Measurements from ENCODE around the gene CORO1C.
A peak's percentile ranks its signal among the peaks of the same experiment; 100 is the strongest.

Gene CORO1C

DNA sequence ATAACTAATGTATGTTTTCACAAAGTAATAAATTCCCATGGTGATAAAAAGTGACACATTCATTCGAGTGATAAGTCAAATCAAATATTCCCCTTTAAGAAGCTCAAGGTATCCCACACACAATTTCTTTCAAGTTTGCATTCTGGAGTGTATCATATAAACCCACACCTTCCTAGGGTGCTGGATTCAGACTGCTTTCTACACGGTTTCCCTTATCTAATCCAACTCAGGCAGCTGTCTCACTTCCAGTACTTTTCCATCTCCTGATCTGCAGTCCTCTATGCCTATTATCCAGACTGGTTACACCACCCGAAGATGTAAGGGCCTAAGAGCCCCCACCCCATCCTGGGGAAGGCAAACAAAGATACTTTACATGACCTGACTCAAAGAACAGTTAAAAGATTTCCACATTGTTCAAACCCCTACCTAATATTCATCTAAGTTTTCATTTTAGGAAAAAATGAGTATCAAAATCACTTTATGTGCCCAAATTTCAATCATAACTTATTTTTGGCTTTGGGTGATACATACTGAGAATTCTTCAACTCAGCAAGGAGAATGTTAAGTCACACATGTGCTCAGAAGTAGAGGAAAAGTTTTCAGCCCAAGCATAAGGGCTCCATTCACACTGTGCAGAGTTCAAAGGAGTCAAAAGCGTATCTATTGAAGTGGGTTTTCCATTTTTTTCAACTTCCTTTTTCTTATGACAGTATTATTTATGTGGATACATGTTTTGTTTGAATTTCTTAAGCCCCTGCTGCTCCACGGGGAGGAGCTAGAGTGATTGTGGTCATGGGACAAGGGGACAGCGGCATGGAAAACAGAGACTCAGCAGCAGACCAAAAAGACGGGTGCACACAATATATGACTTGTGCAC lies 41.8 kb downstream of the CORO1C start:
- peak overlapping the region; percentile 73 for H3K4me3 Mint-ChIP-seq
- peaks cover 77% of the 10 kb centered on the region for H3K4me1 Mint-ChIP-seq (ENCODE audit: low read depth)
- no peaks in the 10 kb centered on the region for H3K27me3 Mint-ChIP-seq
- H3K27ac Mint-ChIP-seq, result peak overlapping the region; percentile 99
- H3K36me3 Mint-ChIP-seq (ENCODE audit: low read depth), result no peaks in the 10 kb centered on the region
- no peaks in the 10 kb centered on the region for H3K9me3 Mint-ChIP-seq

DNA sequence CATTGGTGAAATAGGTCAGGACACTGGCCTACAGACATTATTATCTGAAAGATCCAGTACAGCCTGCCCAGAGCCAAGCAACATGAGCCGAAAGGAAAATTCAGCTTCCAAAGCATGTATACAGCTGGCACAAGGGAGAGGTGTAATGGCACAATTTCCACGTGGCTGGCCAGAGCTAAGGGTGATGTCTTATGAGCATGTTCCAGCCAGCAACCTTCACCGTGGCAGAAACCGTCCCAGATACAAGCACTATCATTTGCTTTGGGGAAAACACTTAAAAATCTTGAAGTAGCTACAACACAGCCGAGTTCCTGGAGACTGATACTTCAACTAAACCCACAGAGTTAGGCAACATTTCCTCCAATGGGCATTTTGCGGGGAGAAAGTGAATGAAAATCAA lies 44.5 kb downstream of the CORO1C start:
- Mint-ChIP-seq H3K36me3 (ENCODE audit: low read depth) (no peaks in the 10 kb centered on the region), H3K27me3 (no peaks in the 10 kb centered on the region), H3K4me1 (ENCODE audit: low read depth) (peaks cover 54% of the 10 kb centered on the region), H3K4me3 (no peak overlapping the region), H3K9me3 (no peaks in the 10 kb centered on the region), H3K27ac (no peak overlapping the region)

DNA sequence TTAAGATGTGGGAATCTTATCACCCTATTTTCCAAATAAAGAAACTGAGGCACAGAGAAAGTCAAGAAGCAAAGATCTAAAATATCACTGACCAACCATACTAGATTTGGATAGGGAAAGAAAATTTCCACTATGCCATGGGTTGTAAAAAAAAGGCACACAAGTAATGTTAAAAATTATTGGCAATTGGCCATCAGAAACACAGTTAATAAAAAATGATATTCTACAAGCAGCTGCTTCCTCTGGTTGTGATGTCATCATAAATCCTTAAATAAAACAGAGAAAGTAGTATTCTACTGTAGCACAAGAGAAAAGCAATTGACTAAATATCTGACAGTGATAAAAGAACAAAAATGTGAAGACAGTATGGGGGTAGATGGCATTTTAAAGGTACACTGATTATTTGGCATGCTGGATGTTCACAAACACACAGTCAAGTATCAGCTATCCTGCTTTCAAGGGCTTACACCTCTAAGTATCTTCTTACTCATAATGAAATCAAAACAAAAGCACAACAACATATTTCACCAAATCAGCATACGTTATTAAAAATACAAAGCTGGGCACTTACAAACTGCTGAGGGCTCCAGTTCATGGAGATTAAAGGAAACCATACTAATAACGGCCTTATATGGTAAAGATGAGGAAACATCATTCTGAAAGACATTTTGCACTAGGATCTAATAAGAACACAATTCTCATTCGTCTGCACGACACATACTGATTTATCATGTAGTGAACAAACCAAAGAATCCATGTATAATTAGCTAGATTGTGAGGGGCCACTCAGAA lies 45.7 kb downstream of the CORO1C start:
- Mint-ChIP-seq H3K27me3 (no peaks in the 10 kb centered on the region), H3K27ac (no peak overlapping the region), H3K4me1 (ENCODE audit: low read depth) (peaks cover 43% of the 10 kb centered on the region), H3K36me3 (ENCODE audit: low read depth) (no peaks in the 10 kb centered on the region), H3K4me3 (no peak overlapping the region), H3K9me3 (no peaks in the 10 kb centered on the region)

DNA sequence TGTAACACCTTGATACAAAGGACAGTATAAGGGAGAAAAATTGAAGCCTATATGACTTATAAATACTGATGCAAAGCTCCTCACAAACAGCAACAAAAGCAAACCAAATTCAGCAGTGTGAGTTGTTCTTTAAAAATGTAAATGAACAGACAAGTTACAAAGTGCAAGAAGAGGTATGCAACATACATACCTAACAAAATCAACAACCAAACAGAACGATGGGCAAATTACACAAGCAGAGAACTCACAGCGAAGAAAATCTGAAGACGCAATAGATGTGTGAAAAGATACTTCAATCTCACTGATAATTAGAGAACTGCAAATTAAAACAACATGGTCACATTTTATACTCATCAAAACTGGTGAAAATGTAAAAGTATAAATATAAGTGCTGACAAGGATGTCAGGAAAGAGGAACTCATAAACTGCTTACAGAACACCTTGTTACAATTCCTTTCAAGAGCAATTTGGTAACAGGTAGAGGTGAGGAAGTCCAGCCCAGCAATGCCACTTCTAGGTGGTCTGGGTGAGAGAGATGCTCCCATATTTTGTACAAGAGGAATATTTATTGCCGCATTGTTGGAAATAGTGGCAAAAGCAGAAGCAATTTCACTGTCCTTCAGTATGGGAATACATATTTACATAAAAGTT lies 47.3 kb downstream of the CORO1C start:
- H3K9me3 Mint-ChIP-seq, result no peaks in the 10 kb centered on the region
- no peak overlapping the region for H3K27ac Mint-ChIP-seq
- H3K36me3 Mint-ChIP-seq (ENCODE audit: low read depth), result no peaks in the 10 kb centered on the region
- peaks cover 27% of the 10 kb centered on the region for H3K4me1 Mint-ChIP-seq (ENCODE audit: low read depth)
- H3K4me3 Mint-ChIP-seq, result no peak overlapping the region
- H3K27me3 Mint-ChIP-seq, result no peaks in the 10 kb centered on the region

DNA sequence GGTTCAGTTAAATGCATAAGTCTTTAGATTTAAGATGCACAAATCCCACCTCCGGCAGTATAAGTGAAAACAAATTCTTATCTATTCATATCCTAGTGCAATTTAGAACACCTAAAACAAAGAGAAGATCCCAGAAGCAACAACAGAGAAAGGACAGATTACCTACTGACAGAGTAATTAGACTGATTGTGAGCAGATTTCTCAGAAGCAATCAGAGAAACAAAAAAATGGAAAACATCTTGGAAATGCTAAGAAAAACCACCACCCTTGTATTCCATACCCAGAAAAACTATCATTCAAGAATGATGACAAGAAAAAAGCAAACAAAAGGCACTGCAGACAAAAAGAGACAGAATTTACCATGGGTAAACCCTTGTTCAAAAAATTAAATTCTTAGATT lies 50.0 kb downstream of the CORO1C start:
- H3K27ac Mint-ChIP-seq, result no peak overlapping the region
- H3K36me3 Mint-ChIP-seq (ENCODE audit: low read depth), result peaks cover 13% of the 10 kb centered on the region
- H3K27me3 Mint-ChIP-seq, result no peaks in the 10 kb centered on the region
- H3K4me3 Mint-ChIP-seq, result no peak overlapping the region
- H3K9me3 Mint-ChIP-seq, result no peaks in the 10 kb centered on the region
- peaks cover 15% of the 10 kb centered on the region for H3K4me1 Mint-ChIP-seq (ENCODE audit: low read depth)

DNA sequence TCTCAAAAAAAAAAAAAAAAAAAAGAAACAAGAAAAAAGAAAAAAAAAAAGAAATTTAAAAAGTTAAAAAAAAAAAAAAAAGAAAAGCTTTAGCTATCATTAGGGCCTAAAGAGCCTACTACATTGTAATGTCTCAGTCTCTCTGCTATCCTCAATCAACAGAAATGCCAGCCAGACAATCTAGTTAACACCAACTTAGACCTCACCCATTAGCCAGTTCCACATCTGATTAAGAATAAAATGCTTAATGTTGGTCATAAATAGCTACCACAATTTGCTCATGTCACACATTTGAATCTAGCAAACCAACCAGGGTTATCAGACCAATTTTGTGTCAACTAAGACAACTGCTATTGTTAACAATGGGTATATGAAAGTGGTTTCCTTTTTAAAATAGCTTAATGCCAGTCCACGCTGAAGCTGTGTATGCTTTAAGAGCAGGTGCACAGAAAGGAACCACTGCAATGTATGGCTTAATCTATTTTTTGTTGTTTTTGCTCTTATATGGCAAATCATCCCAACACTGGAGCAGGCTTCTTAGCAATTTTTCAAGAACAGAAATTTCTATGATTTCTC lies 52.1 kb downstream of the CORO1C start:
- Mint-ChIP-seq H3K4me1 (ENCODE audit: low read depth) (peaks cover 5% of the 10 kb centered on the region), H3K27me3 (no peaks in the 10 kb centered on the region), H3K27ac (no peak overlapping the region), H3K9me3 (no peaks in the 10 kb centered on the region), H3K36me3 (ENCODE audit: low read depth) (peaks cover 20% of the 10 kb centered on the region), H3K4me3 (no peak overlapping the region)

DNA sequence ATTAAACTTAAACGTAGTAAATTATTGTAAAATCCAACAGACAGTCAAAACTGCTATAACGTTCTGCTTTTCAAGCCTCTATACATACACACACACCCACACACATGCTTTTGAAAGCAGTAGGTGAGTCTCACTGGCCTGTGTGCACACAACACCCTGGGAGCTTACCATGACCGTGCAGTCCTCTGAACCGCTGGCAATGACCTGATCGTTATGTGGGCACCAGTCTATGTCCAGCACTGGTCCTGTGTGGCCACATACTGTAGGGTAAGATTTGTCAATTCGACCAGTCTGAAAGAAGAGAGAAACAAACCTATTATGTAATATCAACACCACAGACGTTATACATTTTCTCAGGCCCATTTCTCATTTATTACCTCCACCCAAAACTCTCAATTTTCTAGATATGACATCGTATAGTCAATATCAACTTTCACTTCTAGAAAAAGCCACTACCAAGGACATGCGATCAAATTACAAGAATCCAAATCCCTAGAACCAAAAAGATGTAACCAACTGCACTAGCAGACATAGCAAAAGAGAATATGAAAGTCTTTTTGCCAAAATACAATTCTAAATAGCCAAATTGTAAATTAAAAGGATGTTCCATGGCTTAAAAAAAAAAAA lies 53.1 kb downstream of the CORO1C start:
- Mint-ChIP-seq H3K4me1 (ENCODE audit: low read depth) (peaks cover 5% of the 10 kb centered on the region), H3K36me3 (ENCODE audit: low read depth) (peaks cover 23% of the 10 kb centered on the region), H3K9me3 (no peaks in the 10 kb centered on the region), H3K4me3 (no peak overlapping the region), H3K27me3 (no peaks in the 10 kb centered on the region), H3K27ac (no peak overlapping the region)

DNA sequence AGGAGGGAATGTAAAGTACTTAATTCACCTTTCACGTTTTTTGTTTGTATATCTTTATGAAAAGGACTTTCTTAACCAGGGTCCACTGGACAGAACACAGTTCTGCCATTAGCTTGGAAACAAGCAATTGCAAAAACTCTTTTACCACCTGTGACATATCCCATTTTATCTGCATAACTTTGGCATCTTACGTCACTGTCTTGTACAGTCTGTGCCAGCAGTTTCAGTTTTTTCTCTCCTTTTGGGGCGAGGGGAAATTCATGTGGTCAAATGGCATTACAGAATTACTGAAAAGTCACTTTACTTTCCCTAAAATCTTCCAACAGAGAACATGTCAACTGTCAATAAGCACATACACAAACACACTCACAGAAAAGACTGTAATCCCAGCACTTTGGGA lies 53.9 kb downstream of the CORO1C start:
- Mint-ChIP-seq H3K4me1 (ENCODE audit: low read depth) (peaks cover 5% of the 10 kb centered on the region), H3K27ac (no peak overlapping the region), H3K9me3 (no peaks in the 10 kb centered on the region), H3K4me3 (no peak overlapping the region), H3K27me3 (no peaks in the 10 kb centered on the region), H3K36me3 (ENCODE audit: low read depth) (peaks cover 29% of the 10 kb centered on the region)

DNA sequence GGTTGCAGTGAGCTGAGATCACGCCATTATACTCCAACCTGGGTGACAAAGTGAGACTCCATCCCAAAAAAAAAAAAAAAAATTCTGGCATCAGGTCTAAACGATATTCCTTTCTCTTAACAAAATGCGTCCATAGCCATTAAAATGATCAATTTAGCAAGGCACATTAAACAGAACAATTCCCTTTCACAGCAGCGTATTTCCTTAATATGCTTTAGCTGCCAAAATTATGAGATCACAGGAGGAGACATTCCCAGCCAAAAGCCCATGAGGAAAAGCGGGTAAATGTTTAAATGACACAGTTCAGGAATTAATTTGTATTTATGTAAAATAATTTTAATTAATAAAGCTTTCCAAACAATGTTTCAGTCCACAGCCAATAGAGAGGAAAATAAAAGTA lies 54.6 kb downstream of the CORO1C start:
- no peaks in the 10 kb centered on the region for H3K27me3 Mint-ChIP-seq
- no peak overlapping the region for H3K4me3 Mint-ChIP-seq
- H3K27ac Mint-ChIP-seq, result no peak overlapping the region
- peaks cover 29% of the 10 kb centered on the region for H3K36me3 Mint-ChIP-seq (ENCODE audit: low read depth)
- no peaks in the 10 kb centered on the region for H3K9me3 Mint-ChIP-seq
- peaks cover 5% of the 10 kb centered on the region for H3K4me1 Mint-ChIP-seq (ENCODE audit: low read depth)

DNA sequence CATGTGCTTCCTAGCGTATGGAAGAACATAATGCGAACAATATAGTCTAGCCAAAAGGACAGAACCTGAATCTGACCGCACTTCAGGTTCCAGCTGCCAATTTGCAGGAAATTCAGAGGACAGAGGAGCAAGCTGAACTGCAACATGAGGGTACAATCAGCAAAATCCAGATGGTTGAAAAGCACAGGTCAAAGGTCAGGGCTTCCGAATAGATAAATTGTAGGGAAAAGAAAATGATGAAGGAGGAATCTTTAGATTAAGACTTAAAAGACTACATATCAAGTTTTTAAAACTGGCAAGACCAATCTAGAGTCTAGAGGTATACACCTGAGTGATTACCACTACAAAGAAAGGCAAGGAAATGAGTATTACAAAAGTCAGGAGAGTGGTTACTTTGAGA lies 55.5 kb downstream of the CORO1C start:
- no peaks in the 10 kb centered on the region for H3K9me3 Mint-ChIP-seq
- H3K36me3 Mint-ChIP-seq (ENCODE audit: low read depth), result peaks cover 29% of the 10 kb centered on the region
- no peak overlapping the region for H3K27ac Mint-ChIP-seq
- peaks cover 5% of the 10 kb centered on the region for H3K4me1 Mint-ChIP-seq (ENCODE audit: low read depth)
- H3K4me3 Mint-ChIP-seq, result no peak overlapping the region
- no peaks in the 10 kb centered on the region for H3K27me3 Mint-ChIP-seq

DNA sequence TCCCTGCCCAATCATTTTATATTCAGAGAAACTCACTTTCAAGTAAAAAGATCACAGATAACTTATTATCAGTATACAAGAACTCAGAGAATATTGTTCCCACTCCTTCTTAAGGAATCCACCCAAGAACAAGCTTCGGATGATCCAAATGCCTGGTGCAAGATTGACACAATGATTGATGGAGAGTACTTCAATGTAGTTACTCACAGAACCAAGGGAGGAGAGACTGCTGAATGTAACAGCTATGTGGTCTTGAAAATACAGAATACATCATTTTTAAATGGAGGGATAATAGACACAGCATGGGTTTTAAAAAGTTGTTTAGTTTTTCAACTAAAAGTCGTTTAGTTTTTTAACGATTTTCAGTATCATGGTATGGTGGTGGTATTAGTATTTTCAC lies 59.3 kb downstream of the CORO1C start:
- Mint-ChIP-seq H3K27me3 (no peaks in the 10 kb centered on the region), H3K36me3 (ENCODE audit: low read depth) (peaks cover 22% of the 10 kb centered on the region)

DNA sequence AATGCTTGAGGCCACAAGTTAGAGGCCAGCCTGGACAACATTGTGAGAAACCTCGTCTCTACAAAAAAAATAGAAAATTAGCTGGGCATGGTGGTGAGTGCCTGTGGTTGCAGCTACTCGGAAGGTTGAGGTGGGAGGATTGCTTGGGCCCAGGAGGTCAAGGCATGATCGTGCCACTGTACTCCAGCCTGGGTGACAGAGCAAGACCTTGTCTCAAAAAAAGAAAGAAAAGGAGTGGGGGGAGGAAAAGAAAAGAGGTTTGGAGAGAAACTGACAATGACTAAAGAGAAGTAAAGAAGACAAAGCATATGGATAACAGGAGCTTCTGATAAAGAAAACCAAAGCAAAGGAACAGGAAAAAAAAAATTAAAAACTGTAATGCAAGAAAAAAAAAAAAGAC lies 60.2 kb downstream of the CORO1C start:
- H3K9me3 Mint-ChIP-seq, result no peaks in the 10 kb centered on the region
- peaks cover 16% of the 10 kb centered on the region for H3K36me3 Mint-ChIP-seq (ENCODE audit: low read depth)
- no peak overlapping the region for H3K27ac Mint-ChIP-seq
- no peaks in the 10 kb centered on the region for H3K27me3 Mint-ChIP-seq
- no peaks in the 10 kb centered on the region for H3K4me1 Mint-ChIP-seq (ENCODE audit: low read depth)
- H3K4me3 Mint-ChIP-seq, result no peak overlapping the region

More for the DNA sequence above, 59.3 kb downstream of the CORO1C start:
- Mint-ChIP-seq H3K9me3 (no peaks in the 10 kb centered on the region), H3K4me1 (ENCODE audit: low read depth) (no peaks in the 10 kb centered on the region), H3K4me3 (no peak overlapping the region), H3K27ac (no peak overlapping the region)

DNA sequence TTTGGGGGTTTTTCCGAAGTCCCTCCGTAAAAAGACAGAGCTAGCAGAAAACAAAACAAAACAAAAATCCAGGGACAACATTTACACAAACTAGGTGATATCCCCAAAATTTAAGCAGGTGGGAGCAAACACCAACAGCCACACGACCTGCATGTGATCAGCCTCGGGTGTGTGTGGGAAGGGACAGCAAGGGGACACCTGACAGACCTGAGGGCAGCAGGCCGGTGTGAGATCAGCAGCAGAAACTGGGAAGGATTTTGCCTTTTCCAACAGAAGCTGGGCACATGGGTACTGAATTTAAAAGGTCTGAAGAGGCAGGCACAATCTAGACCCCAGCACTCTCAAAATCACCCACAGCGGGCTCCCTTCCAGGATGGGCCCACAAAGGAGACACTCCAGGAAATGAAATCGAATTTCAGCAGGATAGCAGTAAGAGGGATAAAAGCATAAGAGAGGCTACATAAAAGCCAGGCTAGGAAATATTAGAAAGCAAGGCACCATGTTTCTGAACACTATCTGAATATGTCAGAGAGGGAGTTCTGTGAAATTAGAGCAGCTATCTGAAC lies 61.2 kb downstream of the CORO1C start:
- Mint-ChIP-seq H3K36me3 (ENCODE audit: low read depth) (peaks cover 9% of the 10 kb centered on the region), H3K9me3 (no peaks in the 10 kb centered on the region), H3K27ac (no peak overlapping the region), H3K4me1 (ENCODE audit: low read depth) (no peaks in the 10 kb centered on the region), H3K27me3 (no peaks in the 10 kb centered on the region), H3K4me3 (no peak overlapping the region)

DNA sequence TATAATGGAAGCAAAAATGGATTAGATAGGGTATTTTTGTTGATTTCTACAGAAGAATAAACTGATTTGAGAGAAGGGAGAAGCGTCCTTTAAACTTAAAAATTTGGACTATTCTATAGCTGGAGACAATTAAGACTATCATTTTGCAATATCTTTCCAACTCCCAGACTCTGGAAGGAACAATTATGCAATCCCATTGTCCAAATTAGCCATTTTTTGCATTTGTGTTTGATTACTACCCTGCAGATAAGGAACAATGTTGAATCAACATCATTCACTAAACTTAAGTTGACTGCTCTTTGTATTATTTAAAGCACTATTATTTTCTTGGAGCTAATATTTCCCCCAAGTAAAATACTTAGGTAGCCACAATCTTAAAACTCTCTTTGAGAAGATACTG lies 62.8 kb downstream of the CORO1C start:
- Mint-ChIP-seq H3K27ac (no peak overlapping the region), H3K4me1 (ENCODE audit: low read depth) (peaks cover 16% of the 10 kb centered on the region), H3K4me3 (no peak overlapping the region), H3K36me3 (ENCODE audit: low read depth) (peaks cover 9% of the 10 kb centered on the region), H3K27me3 (no peaks in the 10 kb centered on the region), H3K9me3 (no peaks in the 10 kb centered on the region)
